GM12892 (cell line): ENCODE measurements around the gene SCIMP.
"Not testable (repeated sequence)": the region's sequence is repeated elsewhere in the genome, so short reads cannot be mapped to it uniquely, and the experiment has no call there.

Experiments
- DNase-seq: peaks from one replicate; pipeline ENCODE4 v3.0.0; 2011; ENCODE audit not compliant: insufficient read length
- FAIRE-seq: peaks from 2 replicates; lab custom pipeline; 2011; peaks lifted over from hg19 to GRCh38; lab: Jason Lieb, UNC
- POLR2A ChIP-seq: IDR thresholded peaks from 2 replicates; pipeline ENCODE4 v1.6.1; 2011; ENCODE audit warnings: low read depth, low read length, control low read depth
- POLR2AphosphoS5 ChIP-seq: IDR thresholded peaks from 2 replicates; pipeline ENCODE4 v1.6.1; 2011; ENCODE audit warnings: low read depth, low read length, control low read depth
- TAF1 ChIP-seq: IDR thresholded peaks from 2 replicates; pipeline ENCODE4 v1.6.1; 2011; ENCODE audit warnings: low read depth, mild to moderate bottlenecking, control low read depth, low read length, borderline replicate concordance

Gene SCIMP

GRCh38 chr17:5236938-5237540, 2.4 kb upstream of the SCIMP start:
- FAIRE-seq (no peak), DNase-seq (no peak)
- TF ChIP-seq POLR2A (no peak), TAF1 (no peak), POLR2AphosphoS5 (no peak)

GRCh38 chr17:5233492-5233891, 1.2 kb downstream of the SCIMP start:
- DNase-seq, FAIRE-seq: not testable (repeated sequence)
- peak; percentile 57 for TF ChIP-seq POLR2A

GRCh38 chr17:5226940-5227878, 7.5 kb downstream of the SCIMP start:
- peak; percentile 95 for FAIRE-seq
- TF ChIP-seq POLR2AphosphoS5 (peak; percentile 81), POLR2A (no peak; the same call in 1 of the 2 replicates)
- DNase-seq: no peak

- no peak for TF ChIP-seq TAF1
- TF ChIP-seq POLR2A: 0 out of 2 replicates have a peak, but pooled peaks have one; percentile 41
- TF ChIP-seq POLR2AphosphoS5: peak; percentile 27; the same call in 1 of the 2 replicates
- FAIRE-seq (peak; percentile 93), DNase-seq (no peak)
Observed at GRCh38 chr17:5225668-5226457, 8.8 kb downstream of the SCIMP start.

GRCh38 chr17:5221912-5222311, 12.7 kb downstream of the SCIMP start:
- DNase-seq, FAIRE-seq: not testable (repeated sequence)

GRCh38 chr17:5220074-5220473, 14.6 kb downstream of the SCIMP start:
- no peak for DNase-seq
- FAIRE-seq: no peak
- TF ChIP-seq TAF1 (no peak), POLR2AphosphoS5 (no peak), POLR2A (no peak)

- FAIRE-seq: no peak
- TF ChIP-seq TAF1 (no peak), POLR2A (no peak)
- DNase-seq: no peak
Observed at GRCh38 chr17:5219536-5219935, 15.1 kb downstream of the SCIMP start.

- not testable (repeated sequence) for FAIRE-seq, DNase-seq
Observed at GRCh38 chr17:5217562-5217961, 17.1 kb downstream of the SCIMP start.

GRCh38 chr17:5211458-5211857, 23.2 kb downstream of the SCIMP start:
- TF ChIP-seq POLR2A: no peak
- DNase-seq (no peak), FAIRE-seq (no peak)

- FAIRE-seq: peak; percentile 81
- TF ChIP-seq POLR2A (no peak), POLR2AphosphoS5 (no peak), TAF1 (no peak)
- no peak for DNase-seq
Observed at GRCh38 chr17:5210614-5211252, 23.9 kb downstream of the SCIMP start.

GRCh38 chr17:5210091-5210490, 24.6 kb downstream of the SCIMP start:
- DNase-seq (no peak), FAIRE-seq (no peak)
- TF ChIP-seq POLR2A (no peak; the same call in 1 of the 2 replicates), TAF1 (no peak), POLR2AphosphoS5 (no peak)

- peak; percentile 33 for FAIRE-seq
- DNase-seq: no peak
- no peak for TF ChIP-seq TAF1
- no peak for TF ChIP-seq POLR2AphosphoS5
- no peak; the same call in 1 of the 2 replicates for TF ChIP-seq POLR2A
Observed at GRCh38 chr17:5209396-5209795, 25.3 kb downstream of the SCIMP start.
